Common myeloid progenitor, CD34-positive (primary cell): Measurements from ENCODE around the gene PTS.
A peak's percentile ranks its signal among the peaks of the same experiment; 100 is the strongest.

Experiments used
- CTCF ChIA-PET: fragments of 350-600 bp; sonication (Branson Sonifier 250); formaldehyde crosslinking; loops from one replicate; lab custom pipeline; 2021; ENCODE audit warnings: antibody characterized with exemption; lab: Charles Lee
- POLR2A ChIA-PET: fragments of 350-600 bp; sonication (Branson Sonifier 250); formaldehyde crosslinking; loops from one replicate; lab custom pipeline; 2021; ENCODE audit warnings: antibody characterized with exemption; lab: Charles Lee
- DNase-seq, 3 donors: peaks; one replicate each; pipeline versions ENCODE4 v3.0.0 to v3.0.0-alpha.2; 2013
- H3K27ac ChIP-seq, 2 experiments: 1 replicate in 1 of 2; 2 replicates in 1 of 2; pipeline ENCODE4 v1.7.0; 2013; ENCODE audit warnings: inconsistent platforms in 2 of 2, low read length in 2 of 2, mild to moderate bottlenecking in 2 of 2, low read depth in 1 of 2, moderate library complexity in 1 of 2; ENCODE audit not compliant: severe bottlenecking in 2 of 2, insufficient read depth in 1 of 2, poor library complexity in 1 of 2
- H3K27me3 ChIP-seq, 5 experiments: replicated peaks in 2 of 5; 1 replicate in 3 of 5; 2 replicates in 2 of 5; pipeline versions ENCODE4 v1.6.1 to v1.7.0; 2013; ENCODE audit warnings: low read length in 4 of 5, mild to moderate bottlenecking in 2 of 5, moderate library complexity in 2 of 5, inconsistent platforms in 1 of 5; ENCODE audit not compliant: insufficient read depth in 5 of 5, control insufficient read depth in 4 of 5
- H3K36me3 ChIP-seq, 4 experiments: 1 replicate in 2 of 4; 2 replicates in 2 of 4; pipeline versions ENCODE4 v1.6.1 to v1.7.0; 2013; ENCODE audit warnings: low read length in 3 of 4, control low read depth in 1 of 4, mild to moderate bottlenecking in 1 of 4; ENCODE audit not compliant: control insufficient read depth in 4 of 4, insufficient read depth in 4 of 4
- H3K4me1 ChIP-seq, 4 experiments: 1 replicate in 3 of 4; 2 replicates in 1 of 4; pipeline versions ENCODE4 v1.6.1 to v1.7.1; 2013; ENCODE audit warnings: low read length in 3 of 4, mild to moderate bottlenecking in 3 of 4, control low read depth in 1 of 4, inconsistent platforms in 1 of 4, moderate library complexity in 1 of 4; ENCODE audit not compliant: control insufficient read depth in 4 of 4, insufficient read depth in 4 of 4; ENCODE audit errors: control extremely low read depth in 1 of 4
- H3K4me3 ChIP-seq, 7 experiments: 1 replicate in 4 of 7; 2 replicates in 3 of 7; pipeline versions ENCODE4 v1.5.1 to v1.7.0; 2013; ENCODE audit warnings: mild to moderate bottlenecking in 7 of 7, low read length in 6 of 7, moderate library complexity in 6 of 7, inconsistent platforms in 2 of 7, low read depth in 2 of 7, control low read depth in 1 of 7; ENCODE audit not compliant: insufficient read depth in 4 of 7, control insufficient read depth in 1 of 7; ENCODE audit errors: extremely low read depth in 1 of 7
- H3K9me3 ChIP-seq, 5 experiments: 1 replicate in 4 of 5; 2 replicates in 1 of 5; pipeline versions ENCODE4 v1.6.1 to v1.7.1; 2013; ENCODE audit warnings: low read length in 4 of 5, mild to moderate bottlenecking in 2 of 5, inconsistent platforms in 1 of 5, low read depth in 1 of 5, moderate library complexity in 1 of 5; ENCODE audit not compliant: control insufficient read depth in 4 of 5, insufficient read depth in 2 of 5; ENCODE audit errors: control extremely low read depth in 1 of 5
- WGBS: methylation state at CpG from one replicate; pipeline ENCODE4 v1.1.5; 2013; ENCODE audit not compliant: insufficient coverage; 5-methylcytosine and 5-hydroxymethylcytosine counted together

PTS gene

DNA sequence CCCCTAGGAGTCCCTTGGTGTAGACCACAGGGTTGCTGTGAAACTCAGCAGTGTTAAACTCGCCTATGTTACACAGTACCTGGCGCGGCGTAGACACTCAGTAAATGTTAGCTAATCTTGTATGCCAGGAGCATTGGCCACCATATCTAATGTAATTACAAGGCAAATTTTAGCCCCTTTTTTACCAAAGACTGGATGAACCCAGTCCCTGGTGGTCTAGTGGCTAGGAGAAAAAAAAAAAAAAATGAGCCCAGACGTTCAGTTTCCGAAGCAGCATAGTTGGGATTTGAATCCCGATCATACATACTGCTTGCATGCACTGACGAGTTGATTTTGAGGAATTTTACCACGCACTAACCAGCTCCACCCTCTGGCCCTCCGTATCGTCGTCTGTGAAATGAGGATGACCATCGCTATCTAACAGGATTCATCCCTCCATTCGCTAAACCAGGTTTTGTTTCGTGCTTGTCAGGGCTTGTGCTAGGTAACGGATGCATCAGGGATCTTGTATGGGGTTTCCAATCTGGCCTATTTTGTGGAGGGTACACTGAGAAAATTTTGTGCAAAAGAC, 688 bp downstream of the PTS start:
- ChIA-PET CTCF (interaction anchor here (1.8 to 17.1 kb wide), 2 partner anchors 34 to 57 kb away, joined by 3 to 246 read pairs; no protein-coding TSS in a partner anchor), POLR2A (interaction anchor here (1.2 kb wide), 1 partner anchor 108 kb away, joined by 4 read pairs; no protein-coding TSS in a partner anchor)
- Histone ChIP-seq H3K27me3 (no peaks in the 10 kb centered on the region), H3K4me3 (peak overlapping the region; percentile 72 to 97 (median 84)), H3K27ac (peak overlapping the region; percentile 92 to 98), H3K4me1 (peaks cover 5 to 18% (median 12%) of the 10 kb centered on the region in 4 experiments), H3K36me3 (peaks cover 3 to 31% (median 17%) of the 10 kb centered on the region in 4 experiments), H3K9me3 (no peaks in the 10 kb centered on the region)
- DNase-seq: no peak
- WGBS: 16% methylated on average over 10 of the region's 16 CpGs

GRCh38 chr11:112227471-112227870, 1.2 kb downstream of the PTS start:
- H3K27me3 ChIP-seq: no peaks in the 10 kb centered on the region
- peak overlapping the region in 1 of 2 experiments; percentile 98 for H3K27ac ChIP-seq
- POLR2A ChIA-PET: no interaction called here
- 89% methylated on average over 4 of the region's 4 CpGs for WGBS
- peak overlapping the region in 6 of 7 experiments; percentile 72 to 89 (median 84) for H3K4me3 ChIP-seq
- no peak for DNase-seq
- no peaks in the 10 kb centered on the region for H3K9me3 ChIP-seq
- H3K36me3 ChIP-seq: peaks cover 3 to 33% (median 17%) of the 10 kb centered on the region in 4 experiments
- H3K4me1 ChIP-seq: peaks cover 5 to 18% (median 12%) of the 10 kb centered on the region in 4 experiments
- CTCF ChIA-PET: interaction anchor here (1.8 to 17.1 kb wide), 2 partner anchors 34 to 56 kb away, joined by 3 to 246 read pairs; no protein-coding TSS in a partner anchor

DNA sequence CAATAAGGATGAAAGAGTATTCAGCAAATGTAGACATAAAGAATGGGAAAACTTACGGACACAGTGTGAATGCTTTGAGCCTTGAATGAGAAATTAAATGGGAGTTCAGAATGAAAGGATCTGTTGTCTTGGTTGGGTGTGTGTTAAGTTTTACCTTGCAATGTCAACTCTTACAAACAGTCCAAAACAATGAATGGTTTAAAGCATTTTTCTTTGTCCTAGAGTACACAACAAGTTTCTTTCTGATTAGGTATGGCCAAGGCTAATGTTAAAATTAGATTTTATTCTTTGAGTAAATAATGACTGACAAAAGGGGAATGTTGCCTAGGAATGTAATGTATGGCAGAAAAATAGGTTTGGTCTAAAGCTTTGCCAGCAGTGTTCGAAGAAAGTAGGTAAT, 2.5 kb downstream of the PTS start:
- H3K27ac ChIP-seq: no peak overlapping the region

DNA sequence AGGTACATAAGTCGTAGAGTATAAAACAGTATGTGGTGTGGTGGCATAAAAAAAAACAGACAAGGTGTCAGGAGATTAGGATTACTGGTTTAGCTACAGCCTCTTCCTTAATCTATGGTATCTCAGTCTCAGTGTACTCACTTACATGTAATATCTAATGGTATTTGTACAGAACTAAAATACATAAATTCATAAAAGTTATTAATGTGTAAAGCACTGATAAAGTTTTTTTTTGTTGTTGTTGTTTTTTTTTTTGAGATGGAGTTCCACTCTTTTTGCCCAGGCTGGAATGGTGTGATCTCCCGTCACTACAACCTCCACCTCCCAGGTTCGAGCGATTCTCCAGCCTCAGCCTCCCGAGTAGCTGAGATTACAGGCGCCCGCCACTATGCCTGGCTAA, 2.9 kb downstream of the PTS start:
- no peaks in the 10 kb centered on the region for H3K27me3 ChIP-seq
- no peak overlapping the region for H3K27ac ChIP-seq
- no peaks in the 10 kb centered on the region for H3K9me3 ChIP-seq
- ChIA-PET CTCF (interaction anchor here (1.1 to 17.1 kb wide), 2 partner anchors 8 to 55 kb away, joined by 4 to 246 read pairs; no protein-coding TSS in a partner anchor), POLR2A (interaction anchor here (0.7 kb wide), 1 partner anchor 319 kb away, joined by 4 read pairs; no protein-coding TSS in a partner anchor)
- H3K36me3 ChIP-seq: peaks cover 3 to 45% (median 22%) of the 10 kb centered on the region in 4 experiments
- peaks cover 5 to 17% (median 11%) of the 10 kb centered on the region in 4 experiments for H3K4me1 ChIP-seq
- no peak overlapping the region for H3K4me3 ChIP-seq
- no peak for DNase-seq
- WGBS: 100% methylated on average over 1 of the region's 7 CpGs

More for the DNA sequence above, 2.5 kb downstream of the PTS start:
- Histone ChIP-seq H3K9me3 (no peaks in the 10 kb centered on the region), H3K27me3 (no peaks in the 10 kb centered on the region), H3K36me3 (peaks cover 3 to 41% (median 20%) of the 10 kb centered on the region in 4 experiments), H3K4me1 (peaks cover 5 to 17% (median 11%) of the 10 kb centered on the region in 4 experiments), H3K4me3 (no peak overlapping the region)
- WGBS: 100% methylated on average over 1 of the region's 2 CpGs
- ChIA-PET POLR2A (interaction anchor here (0.7 kb wide), 1 partner anchor 319 kb away, joined by 4 read pairs; no protein-coding TSS in a partner anchor), CTCF (interaction anchor here (17.1 kb wide), 1 partner anchor 55 kb away, joined by 246 read pairs; no protein-coding TSS in a partner anchor)
- no peak for DNase-seq

DNA sequence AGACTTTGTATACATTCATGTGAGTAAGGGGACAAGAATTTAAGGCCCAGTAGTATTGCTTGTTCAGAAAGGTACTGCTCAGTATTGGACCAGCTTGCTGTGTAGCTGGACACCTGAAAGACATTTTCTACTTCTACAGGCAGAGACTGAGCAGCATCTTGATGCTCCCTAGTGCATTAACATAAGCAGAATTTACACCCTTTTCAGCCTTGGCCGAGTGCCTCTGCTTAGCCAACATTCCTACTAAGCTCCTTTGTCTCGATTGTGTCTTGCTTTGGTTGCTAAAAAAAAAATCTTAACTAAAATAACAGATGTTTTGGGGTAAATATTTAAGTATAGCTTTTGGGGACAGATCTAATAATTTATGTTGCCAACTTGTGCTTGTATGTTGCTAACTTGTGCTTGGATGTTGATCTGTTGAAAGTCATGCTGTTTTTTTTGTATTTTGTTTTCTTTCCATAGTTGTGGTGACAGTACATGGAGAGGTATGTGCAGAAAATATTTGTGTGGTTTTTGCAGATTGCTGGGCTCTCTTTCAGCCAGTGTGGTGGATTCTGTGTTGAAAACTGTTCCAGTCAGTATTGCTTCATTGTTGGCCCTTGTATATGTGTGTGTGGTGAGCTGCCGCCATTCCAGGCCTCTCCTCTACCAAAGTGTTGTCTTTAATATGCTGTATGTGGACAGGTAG, 3.7 kb downstream of the PTS start:
- Histone ChIP-seq H3K27ac (no peak overlapping the region), H3K4me3 (no peak overlapping the region), H3K27me3 (no peaks in the 10 kb centered on the region), H3K9me3 (no peaks in the 10 kb centered on the region), H3K4me1 (peaks cover 5 to 17% (median 11%) of the 10 kb centered on the region in 4 experiments), H3K36me3 (peaks cover 3 to 45% (median 23%) of the 10 kb centered on the region in 4 experiments)
- no CpG with 5 or more reads among the region's 3 CpGs for WGBS
- ChIA-PET CTCF (interaction anchor here (1.1 to 17.1 kb wide), 3 partner anchors 8 to 54 kb away, joined by 4 to 246 read pairs (median 8); no protein-coding TSS in a partner anchor), POLR2A (no interaction called here)
- DNase-seq: no peak

DNA sequence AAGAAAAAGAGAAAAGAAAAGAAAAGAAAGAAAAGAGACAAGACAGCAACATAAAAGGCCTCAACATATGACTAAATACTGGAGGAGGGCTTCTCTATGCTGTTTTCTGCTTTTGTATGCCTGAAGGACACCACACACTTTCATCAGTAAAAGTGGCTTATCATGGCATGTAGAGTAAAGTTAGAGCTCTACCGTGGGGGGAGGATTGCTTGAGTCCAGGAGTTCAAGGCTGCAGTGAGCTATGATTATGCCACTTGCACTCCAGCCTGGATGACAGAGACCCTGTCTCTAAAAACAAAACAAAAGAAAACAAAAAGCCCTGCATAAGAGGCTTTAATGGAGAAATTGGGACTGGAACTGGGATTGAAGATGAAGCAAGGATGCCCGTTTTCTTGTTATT, 5.7 kb downstream of the PTS start:
- no peak overlapping the region for H3K27ac ChIP-seq
- no peak for DNase-seq
- H3K36me3 ChIP-seq: peaks cover 9 to 62% (median 35%) of the 10 kb centered on the region in 4 experiments
- H3K4me1 ChIP-seq: peaks cover 3 to 9% (median 7%) of the 10 kb centered on the region in 4 experiments
- ChIA-PET POLR2A (no interaction called here), CTCF (interaction anchor here (1.1 to 1.7 kb wide), 4 partner anchors 11 to 105 kb away, joined by 4 to 8 read pairs (median 5); no protein-coding TSS in a partner anchor)
- 100% methylated on average over 1 of the region's 2 CpGs for WGBS
- H3K9me3 ChIP-seq: no peaks in the 10 kb centered on the region
- no peaks in the 10 kb centered on the region for H3K27me3 ChIP-seq
- H3K4me3 ChIP-seq: no peak overlapping the region
